Stimulated activated CD4-positive, alpha-beta T cell treated with anti-CD3 and anti-CD28 coated beads, Interleukin-4, amount 100 ng/mL, for 48 hours (primary cell): ENCODE data around the gene ANKRD34B.
"Not testable (repeated sequence)": the region's sequence is repeated elsewhere in the genome, so short reads cannot be mapped to it uniquely, and the experiment has no call there.

Experiments used
- DNase-seq, 2 donors: peaks; one replicate each; pipeline ENCODE4 v3.0.0-alpha.2; 2020; ENCODE audit warnings: low read depth in 2 of 2

Gene ANKRD34B

DNA sequence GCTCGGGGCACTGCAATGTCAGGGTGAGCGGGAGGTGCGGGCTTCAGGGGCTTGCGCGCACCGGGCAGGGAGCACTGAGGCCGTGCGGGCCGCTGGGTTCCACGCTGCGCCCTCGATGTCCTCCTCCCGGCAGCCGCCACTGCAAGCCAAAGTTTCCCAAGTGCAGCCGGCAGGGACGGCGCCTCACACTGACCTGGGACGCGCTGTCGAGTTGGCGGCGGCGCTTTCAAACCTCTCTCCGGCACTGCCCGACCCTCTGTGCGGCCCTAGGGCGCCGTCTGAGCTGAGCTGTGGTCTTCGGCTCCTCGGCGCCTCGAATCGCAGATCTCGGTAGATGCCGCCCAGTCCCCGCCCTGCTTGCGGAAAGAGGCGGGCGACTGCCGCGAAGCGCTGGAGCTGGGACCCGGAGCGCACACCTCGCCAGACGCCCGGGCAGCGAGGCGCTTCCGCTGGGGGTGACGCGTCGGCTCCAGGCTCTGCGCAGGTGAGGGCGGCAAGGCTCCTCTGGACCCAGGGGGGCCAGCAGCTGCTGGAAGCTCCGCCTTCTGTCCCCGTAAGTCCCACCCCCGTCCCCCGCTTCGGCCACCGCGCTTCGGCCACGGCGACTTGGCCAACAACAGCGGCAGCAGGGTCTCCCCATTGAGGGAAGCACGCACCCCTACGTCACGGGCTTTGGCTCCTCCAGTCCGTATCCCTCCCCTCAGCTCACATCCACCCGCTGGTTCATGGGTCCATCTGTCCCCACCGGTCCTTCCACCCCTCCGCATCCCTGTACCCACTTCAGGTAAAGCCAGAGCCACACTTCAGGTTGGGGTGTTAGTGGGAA lies at the start of gene ANKRD34B:
ANKRD34B (minus strand) TSS at position 320 of the 826 bp plus-strand sequence. CDS start 10,261 bp downstream, outside the sequence.
- peak; percentile 21 to 38 for DNase-seq

DNA sequence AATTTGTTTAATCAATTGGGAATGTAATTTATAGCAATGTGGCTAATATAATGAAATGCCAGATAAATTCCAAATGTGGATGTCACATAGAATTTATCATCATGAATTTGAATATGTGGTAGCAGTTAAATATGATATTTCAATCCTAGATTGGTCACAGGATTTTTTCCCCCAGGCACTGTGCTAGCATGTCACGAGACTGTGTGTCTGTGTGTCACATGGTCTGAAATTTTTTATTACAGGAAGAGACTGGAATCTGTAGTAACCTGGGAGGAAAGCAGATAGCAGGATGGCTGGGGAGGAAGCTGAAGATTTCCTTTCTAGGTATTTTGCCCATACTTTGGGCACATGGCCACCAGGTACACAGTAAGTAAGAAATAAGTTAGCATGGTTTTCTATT lies 49.0 kb upstream of the ANKRD34B start:
- DNase-seq: no peak

DNA sequence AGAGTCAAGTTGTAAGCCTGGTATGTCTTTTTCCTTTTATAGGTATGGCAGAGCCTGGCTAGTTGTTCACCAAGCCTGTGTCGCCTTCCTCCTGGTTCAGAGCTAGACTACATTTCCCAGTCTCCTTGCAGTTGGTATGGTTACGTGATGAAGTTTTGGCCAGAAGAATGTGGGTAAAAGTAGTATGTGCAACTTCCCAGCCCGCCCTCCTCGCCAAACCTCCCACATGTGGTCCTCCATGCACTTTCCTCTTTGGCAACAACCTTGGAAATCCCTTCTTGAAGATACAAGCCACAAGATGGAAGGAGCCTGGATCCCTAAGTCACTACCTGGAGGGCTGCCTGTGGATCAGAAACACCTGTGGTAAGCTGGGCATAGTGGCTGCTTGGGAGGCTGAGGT lies 48.4 kb upstream of the ANKRD34B start:
- no peak for DNase-seq

DNA sequence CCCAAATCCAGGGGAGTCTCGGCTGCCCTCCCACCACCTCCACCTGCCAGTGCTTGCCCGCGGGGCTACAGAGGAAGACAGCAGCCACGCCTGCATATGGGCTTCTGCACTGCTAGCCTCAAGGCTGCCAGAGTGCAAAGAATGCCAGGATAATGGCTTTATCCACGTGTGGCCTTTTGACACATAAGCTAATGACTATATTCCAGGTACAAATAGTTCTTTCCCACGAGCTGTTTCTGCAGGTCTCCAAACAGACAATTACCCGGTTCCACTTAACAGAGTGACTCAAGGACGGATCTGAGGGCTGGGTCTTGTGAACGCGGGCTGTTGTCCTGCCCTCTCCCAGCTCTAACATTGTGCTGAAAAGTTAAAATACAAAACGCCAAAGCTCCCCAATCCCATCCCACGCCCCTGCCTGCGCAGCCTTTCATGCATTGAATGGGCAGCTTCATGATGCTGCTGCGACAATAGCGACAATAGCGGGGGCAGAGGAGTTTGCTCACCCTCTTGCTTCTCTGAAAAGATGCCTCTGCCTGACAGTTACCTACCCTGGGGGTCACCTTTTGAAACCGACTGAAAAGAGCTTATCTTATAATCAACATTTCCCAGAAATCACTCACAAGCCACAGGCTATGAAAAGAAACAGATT lies 45.3 kb upstream of the ANKRD34B start:
- no peak for DNase-seq

DNA sequence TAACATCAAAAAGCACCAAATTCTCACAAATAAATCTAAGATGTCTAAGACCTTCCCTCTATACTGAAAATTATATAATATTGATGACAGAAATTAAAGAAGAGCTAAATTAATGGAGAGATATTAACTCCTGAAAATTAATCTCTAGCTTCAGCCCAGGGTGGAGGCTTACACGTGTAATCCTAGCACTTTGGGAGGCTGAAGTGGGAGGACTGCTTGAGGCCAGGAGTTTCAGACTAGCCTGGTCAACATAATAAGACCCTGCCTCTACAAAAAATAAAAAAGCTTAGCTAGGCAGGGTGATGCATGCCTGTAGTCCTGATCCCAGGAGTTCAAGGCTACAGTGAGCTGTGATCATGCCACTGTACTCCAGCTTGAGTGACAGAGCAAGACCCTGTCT lies 39.6 kb upstream of the ANKRD34B start:
- no peak for DNase-seq

DNA sequence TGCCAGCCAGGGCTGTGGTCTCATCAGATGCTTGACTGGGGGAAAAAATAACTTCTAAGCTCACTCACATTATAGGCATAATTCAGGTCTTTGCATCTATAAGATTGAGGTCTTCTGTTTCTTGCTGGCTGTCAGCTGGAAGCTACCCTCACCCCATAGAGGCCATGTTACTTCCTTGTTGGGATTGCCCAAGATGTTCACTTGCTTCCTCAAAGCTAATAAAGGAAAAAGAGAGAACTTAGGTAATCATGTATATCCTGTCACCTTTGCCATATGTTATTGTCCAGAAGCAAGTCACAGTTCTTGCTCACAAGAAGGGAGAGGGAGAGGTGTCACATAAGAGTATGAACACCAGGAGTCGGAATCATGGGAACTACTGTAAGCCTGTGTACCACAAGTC lies 38.7 kb upstream of the ANKRD34B start:
- no peak for DNase-seq

DNA sequence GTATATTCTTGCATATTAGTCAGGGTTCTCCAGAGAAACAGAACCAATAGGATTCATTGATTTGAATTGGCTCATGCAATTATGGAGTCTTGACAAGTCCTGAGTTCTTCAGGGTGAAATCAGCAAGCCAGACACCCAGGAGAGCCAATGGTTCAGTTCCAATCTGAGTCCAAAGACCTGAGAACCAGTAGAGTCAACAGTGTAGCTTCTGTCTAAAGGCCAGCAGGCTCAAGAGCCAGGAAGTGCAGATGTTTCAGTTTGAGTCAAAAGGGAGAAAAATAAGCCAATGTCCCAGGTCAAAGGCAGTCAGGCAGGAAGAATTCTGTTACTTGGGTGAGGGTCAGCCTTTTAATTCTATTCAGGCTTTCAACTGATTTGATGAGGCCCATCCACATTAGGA lies 37.8 kb upstream of the ANKRD34B start:
- no peak for DNase-seq

DNA sequence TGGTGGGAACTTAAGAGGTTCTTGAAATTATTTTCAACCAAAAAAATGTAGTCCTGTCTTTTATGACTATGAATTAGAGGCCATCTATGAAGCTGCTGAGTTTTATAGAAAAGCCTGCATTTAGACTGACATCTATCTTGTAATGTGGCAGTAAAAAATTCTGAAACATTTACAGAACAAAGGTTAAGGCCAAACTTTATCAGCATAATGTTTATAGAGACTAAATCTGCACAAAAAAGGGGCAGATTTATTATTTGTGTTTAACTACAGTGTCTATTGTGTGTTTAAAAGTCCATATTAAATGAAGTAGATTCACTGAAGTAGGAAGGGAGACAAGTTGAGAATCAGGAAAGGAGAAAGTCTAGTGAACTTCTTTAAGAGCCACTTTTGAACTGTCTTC lies 37.3 kb upstream of the ANKRD34B start:
- no peak for DNase-seq

DNA sequence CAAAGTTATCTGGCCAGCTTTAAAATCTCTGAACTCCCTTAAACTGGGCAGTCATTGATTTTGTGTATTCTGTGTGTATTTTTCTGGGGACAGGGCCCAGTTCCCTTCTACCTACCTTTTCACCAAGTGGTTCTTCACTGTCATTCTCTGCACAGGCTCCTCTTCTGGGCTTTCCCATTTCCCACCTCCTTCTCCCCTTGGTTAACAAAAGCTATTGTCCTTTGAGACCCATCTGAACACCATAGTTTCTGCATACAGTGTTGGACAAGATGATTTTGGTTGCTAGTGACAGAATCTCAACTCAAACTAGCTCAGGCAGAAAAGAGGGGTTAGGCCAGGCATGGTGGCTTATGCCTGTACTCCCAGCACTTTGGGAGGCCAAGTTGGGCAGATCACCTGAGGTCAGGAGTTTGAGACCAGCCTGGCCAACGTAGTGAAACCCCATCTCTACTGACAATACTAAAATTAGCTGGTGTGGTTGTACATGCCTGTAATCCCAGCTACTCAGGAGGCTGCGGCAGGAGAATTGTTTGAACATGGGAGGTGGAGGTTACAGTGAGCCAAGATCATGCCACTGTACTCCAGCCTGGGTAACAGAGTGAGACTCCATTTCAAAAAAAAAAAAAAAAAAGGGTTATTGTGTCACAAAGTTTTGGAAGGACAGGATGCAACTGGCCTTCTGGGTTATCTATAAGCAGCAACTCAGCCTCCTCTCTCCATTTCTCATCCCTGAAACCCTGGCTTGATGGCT lies 31.0 kb upstream of the ANKRD34B start:
- DNase-seq: no peak

DNA sequence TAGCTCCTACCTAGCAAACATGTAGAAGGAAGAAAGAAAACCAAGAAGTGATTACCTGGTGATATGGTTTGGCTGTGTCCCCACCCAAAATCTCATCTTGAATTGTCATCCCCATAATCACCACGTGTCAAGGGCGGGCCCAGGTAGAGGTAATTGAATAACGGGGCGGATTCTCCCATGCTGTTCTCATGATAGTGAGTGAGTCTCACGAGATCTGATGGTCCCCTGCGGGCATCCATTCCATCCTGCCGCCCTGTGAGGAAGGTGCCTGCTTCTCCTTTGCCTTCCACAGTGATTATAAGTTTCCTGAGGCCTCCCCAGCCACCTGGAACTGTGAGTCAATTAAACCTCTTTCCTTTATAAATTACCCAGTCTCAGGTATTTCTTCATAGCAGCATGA lies 27.4 kb upstream of the ANKRD34B start:
- DNase-seq: no peak

DNA sequence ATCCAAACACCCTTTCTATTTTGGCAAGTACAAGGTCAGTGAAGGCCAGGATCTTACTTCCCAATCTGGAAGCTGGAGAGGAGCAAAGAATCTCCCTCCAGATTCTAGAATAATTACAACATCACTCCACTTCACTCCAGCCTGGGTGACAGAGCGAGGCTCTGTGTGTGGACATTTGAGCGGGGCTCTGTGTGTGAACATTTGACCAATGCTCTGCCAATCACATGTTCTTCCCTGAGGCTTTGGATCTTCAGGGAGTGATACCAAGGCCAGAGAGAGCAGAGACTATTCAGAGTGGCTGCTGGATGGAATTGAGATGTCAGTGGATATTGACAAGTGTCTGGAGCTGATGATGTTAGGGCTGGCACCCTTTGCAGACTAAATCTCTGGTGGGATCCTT lies 24.7 kb upstream of the ANKRD34B start:
- no peak for DNase-seq

DNA sequence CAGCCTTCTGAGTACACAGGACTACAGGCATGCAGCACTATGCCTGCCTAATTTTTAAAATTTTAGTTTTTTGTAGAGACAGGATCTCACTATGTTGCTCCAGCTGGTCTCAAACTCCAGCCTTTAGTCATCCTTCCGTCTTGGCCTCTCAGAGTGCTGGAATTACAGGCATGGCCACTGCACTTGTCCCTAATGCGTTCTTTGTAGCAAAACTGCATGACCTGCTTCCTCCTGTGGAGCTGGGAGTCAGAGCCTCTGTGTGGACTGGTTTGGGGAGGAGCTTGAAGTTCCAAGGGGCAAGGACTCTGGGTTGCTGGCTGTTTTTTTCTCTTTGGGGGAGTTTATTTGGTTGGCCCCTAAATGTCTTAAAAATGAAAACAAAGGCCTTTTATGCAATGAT lies 22.7 kb upstream of the ANKRD34B start:
- no peak for DNase-seq

DNA sequence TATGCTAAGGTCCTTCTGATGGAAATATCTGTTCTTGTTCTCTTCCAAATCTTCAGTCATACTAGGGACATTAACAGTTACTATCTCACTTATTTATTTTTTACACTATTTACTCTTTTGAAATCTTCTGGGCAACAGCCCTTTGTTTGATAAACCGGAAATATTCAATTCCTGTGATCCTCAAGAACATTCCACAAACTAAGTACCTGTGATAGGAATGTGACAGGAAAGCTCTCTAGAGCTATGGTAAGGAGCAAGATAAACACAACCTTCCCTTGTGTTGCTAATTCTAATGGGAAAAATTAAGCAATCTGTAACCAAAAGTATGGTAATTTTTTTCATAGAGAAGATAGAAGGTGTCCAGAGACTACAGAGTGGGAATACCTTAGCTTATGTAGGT lies 22.0 kb upstream of the ANKRD34B start:
- no peak for DNase-seq

DNA sequence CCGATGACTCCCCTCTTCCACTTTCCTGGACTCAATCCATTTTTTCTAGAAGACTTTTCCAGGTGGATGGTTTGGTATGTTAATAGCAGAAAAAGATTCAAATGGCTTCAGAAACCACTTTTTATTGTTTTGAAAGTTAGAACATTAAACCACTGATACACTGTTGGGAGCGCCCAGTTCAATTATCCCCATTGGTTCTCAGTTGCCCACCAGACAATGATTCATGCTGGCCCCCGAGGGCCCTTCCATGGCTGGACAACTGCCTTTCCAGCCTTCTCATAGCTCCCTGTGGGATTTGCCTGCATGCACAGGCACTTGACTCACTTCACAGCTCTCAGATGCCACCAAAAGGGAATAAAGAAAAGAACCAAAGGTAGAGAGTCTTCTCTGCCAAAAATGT lies 21.3 kb upstream of the ANKRD34B start:
- DNase-seq: no peak

DNA sequence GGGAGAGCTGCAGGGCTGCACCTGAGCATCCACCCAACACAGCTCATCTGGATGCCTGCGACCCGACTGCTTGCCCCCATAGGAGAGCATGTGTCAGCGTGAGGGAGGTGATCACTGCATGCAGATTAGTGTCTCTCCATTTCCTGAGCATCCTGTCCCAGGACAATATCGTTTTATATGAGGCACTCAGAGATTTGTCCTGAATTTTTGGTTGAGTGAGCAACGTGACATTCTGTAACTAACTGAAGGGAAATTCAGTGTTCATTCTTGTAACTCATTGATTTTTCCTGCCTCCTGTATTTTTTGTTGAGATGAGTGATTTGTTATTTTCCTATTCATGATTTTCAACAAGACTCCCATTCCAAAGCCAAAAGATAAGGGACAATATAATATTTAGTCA lies 20.7 kb upstream of the ANKRD34B start:
- no peak for DNase-seq

DNA sequence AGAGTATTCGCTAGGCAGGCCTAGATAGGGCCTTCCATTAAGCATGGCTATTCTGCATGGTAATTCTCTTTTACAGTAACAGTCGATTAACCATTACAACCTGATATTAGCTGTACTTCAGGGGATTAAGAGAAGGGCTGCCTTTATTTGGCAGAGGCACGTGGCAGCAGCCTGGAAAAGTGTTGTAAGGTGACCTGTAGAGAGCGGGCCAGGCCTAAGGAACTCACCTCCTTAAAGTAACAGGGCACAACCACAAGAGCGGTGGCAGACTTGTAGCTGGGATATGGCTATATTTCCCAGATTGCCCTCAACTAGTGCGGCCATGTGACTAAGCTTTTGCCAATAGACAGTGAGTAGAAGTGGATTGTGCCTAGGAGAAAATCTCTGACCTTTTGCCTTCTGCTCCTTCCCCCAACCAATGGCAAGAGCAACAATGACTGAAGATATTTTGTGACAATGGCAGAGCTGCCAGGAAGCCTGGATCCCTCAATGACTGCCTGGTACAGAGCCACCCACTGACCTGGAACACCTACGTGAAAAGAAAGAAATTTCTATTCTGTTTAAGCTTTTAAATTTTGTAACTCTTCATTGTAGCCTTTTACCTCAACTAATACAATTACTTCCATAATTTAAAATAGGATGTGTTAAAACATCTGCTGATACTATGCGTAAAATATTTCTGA lies 18.9 kb upstream of the ANKRD34B start:
- no peak for DNase-seq

DNA sequence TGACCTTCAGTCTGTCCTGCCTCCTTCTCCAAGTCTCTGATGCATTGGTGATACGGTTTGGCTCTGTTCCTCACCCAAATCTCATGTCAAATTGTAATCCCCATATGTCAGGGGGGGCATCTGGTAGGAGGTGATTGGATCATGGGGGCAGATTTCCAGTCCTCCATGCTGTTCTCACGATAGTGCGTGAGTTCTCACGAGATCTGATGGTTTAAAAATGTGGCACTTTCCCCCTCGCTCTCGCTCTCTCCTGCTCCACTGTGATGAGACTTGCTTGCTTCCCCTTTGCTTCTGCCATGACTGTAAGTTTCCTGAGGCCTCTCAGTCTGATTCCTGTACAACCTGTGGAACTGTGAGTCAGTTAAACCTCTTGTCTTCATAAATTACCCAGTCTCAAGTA lies 14.7 kb upstream of the ANKRD34B start:
- DNase-seq: no peak

DNA sequence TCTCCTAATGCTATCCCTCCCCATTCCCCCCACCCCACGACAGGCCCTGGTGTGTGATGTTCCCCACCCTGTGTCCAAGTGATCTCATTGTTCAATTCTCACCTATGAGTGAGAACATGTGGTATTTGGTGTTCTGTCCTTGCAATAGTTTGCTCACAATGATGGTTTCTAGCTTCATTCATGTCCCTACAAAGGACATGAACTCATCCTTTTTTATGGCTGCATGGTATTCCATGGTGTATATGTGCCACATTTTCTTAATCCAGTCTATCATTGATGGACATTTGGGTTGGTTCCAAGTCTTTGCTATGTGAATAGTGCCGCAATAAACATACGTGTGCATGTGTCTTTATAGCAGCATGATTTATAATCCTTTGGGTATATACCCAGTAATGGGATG lies 10.2 kb upstream of the ANKRD34B start:
- DNase-seq: not testable (repeated sequence)

DNA sequence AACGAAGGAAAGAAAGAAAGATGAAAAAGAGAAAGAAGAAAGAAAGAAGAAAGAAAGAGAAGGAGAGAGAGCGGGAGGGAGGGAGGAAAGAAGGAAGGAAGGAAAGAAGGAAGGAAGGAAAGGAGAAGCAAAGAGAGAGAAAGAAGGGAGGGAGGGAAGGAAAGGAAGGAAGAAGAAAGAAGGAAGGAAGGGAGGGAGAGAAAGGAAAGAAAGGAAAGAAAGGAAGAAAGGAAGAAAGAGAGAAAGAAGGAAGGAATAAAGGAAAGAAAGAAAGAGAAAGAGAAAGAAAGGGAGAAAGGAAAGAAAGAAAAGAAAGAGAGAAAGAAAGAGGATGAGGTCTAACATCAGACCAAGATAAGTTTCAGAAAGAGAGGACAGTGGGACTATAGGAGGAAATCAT lies 9.0 kb upstream of the ANKRD34B start:
- no peak for DNase-seq

DNA sequence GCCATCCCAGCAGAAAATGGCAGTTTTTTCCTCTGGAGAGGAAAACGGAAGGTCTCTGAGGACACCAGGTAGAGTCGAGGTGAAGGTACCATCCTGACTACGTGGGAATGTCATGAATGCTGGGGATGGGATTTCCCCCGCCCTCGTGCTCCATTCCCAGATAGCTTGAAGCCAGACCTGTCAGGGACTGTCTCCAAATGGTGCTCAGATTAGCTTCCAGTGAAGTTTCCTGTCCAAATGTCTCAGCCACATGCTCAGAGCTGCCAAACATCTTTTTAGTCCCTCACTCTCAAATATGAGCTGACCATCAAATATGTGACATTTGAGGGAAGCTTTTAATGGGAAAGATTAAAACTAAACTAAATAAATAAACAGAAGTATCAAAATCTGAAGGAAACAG lies 7.6 kb upstream of the ANKRD34B start:
- no peak for DNase-seq

DNA sequence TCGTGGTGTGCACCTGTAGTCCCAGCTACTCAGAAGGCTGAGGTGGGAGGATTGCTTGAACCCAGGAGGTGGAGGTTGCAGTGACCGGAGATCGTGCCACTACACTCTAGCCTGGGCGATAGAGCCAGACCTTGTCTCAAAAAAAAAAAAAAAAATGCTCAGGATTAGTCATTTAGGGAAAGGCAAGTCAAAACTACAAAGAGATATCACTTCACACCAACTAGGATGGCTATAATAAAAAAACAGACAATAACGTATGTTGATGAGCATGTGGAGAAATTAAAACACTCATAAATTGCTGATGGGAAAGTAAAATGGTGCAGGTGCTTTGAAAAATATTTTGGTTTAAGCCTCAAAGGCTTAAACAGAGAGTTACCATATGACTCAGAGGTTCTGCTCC lies 6.3 kb upstream of the ANKRD34B start:
- no peak for DNase-seq

DNA sequence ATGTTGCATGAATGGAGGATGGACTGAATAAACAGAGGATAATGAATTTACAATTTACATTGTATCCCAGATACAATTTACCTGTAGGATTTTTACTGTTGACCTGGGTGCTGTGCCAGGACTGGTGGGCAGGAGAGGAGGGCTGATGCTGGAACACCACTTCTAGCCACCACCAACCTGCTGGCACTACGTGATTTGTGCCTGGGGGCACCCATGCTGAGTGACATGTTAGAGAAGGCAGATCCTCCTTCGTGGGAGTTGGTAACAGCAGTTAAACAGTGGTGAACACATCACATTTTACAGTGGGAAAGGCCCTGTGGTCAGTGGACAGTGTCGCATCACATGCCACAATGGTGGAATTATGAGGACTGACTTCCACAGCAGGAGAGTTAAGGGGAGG lies 3.0 kb upstream of the ANKRD34B start:
- DNase-seq: no peak
